Stimulated activated CD8-positive, alpha-beta memory T cell treated with anti-CD3 and anti-CD28 coated beads, Interleukin-7, amount 100 ng/mL, for 4 hours (primary cell): ENCODE results near the gene ZFP3.
"Not testable (repeated sequence)": the region's sequence is repeated elsewhere in the genome, so short reads cannot be mapped to it uniquely, and the experiment has no call there.

Experiments
- DNase-seq, 2 donors: peaks; one replicate each; pipeline ENCODE4 v3.0.0-alpha.2; 2020; ENCODE audit warnings: low read depth in 2 of 2

Gene ZFP3

DNA sequence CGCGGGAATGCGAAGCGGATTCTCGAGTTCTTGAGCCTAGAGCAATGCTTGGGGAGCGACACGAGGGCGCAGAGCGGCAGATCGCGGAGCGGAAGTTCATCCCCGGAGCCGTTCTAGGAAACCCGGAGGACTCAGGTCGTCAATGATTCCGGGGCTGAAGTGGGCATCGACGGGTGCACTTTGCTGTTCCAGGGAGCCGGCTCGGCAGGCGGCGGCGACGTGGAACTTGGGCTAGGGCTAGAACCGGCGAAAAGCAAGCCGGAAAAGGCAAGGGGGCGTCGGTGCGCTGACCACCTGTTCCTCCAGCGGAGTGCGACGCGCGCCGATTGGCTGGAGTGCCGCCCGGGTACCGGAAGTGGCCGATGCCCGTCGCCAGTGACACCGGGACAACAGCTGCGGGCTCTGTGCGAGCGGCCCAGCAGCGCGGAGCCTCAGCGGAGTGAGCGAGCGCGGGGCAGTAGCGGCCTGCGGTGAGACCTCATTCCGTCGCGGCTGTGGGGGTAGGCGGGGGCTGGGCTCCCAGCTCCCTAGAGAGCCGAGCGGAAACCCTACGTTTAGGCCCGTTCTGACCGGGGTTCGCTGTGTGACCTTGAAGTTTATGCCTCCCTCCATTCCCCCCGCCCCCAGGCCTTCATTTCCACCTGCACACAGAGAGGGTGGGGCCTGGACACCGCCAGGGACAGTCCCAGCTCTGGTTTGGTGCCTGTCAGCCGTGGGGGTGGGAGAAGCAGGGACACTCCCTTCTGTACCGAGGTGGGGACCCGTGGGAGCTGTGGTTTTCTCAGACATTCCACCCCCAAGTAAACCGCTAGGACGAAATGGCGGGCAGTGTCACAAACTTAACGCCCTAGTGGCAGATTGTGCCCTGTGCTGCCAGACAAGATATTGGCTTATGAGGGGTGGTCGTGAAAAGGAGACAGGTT is at the start of gene ZFP3:
ZFP3 (plus strand) TSS at position 362 of the 923 bp plus-strand sequence. CDS start 13,038 bp downstream, outside the sequence.
- DNase-seq = peak; percentile 73

DNA sequence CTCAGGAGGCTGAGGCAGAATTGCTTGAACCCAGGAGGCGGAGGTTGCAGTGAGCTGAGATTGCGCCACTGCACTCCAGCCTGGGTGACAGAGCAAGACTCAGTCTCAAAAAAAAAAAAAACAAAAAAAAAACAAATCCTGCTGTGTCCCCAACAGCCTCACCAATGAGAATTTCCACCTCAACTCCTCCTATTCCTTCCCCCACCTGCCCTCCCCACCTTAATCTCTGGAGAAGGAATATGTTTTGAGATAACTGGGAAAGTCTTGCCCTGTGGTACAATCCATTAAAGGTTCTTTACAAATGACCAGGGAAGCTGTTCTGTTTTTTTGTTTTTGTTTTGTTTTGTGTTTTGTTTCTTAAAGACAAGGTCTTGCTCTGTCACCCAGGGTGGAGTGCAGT is 48.1 kb upstream of the ZFP3 start:
- DNase-seq = not testable (repeated sequence)

DNA sequence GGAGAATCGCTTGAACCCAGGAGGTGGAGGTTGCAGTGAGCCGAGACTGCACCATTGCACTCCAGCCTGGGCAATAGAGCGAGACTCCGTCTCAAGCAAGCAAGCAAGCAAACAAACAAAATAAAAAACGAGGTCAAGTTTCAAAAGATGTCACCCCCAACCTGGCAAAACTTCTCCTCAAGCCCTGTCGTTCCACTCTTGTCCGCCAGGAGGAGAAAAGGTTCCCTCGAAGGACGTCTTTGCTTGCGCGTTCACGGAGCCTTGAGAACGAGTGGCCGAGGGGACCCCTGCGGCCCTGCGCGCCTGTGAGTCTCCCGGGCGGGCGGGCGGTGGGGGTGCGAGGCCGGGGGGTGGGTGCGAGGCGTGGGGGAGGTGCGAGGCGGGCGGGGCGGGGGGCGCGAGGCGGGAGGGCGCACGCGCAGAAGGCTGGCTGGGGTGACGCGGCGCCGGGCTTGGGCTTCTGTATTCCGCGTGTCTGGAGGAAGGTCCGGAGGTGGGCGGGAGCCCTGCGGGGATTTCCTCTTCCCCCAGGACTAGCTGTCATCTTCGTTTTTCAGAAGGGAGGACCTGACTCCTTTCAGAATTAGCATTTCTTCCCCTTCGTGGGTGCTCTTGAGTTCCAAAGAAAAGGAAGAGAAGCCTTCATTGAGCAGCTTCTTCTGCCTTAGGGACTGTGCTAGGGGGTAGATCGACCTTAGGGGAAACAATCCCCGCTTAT is 46.7 kb upstream of the ZFP3 start:
- DNase-seq = peak; percentile 73 to 82

DNA sequence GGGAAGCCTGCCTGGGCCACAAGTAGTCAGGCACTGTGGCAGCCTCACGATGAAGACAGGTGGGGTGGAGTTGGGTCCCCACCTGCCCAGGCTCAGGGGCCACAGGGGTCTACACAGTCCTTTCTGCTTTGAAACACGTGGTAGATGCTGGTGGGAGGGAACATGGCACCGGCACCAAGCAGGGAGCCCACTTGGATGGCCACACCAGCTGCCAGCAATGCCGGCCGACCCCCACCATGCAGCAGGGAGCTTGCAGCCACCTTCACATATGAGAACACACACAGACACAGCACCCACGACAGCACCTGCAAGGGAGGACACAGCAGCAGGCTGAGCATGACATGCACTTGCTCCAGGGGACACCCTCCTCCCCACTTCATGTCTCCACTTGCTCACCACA is 45.4 kb upstream of the ZFP3 start:
- DNase-seq = no peak

DNA sequence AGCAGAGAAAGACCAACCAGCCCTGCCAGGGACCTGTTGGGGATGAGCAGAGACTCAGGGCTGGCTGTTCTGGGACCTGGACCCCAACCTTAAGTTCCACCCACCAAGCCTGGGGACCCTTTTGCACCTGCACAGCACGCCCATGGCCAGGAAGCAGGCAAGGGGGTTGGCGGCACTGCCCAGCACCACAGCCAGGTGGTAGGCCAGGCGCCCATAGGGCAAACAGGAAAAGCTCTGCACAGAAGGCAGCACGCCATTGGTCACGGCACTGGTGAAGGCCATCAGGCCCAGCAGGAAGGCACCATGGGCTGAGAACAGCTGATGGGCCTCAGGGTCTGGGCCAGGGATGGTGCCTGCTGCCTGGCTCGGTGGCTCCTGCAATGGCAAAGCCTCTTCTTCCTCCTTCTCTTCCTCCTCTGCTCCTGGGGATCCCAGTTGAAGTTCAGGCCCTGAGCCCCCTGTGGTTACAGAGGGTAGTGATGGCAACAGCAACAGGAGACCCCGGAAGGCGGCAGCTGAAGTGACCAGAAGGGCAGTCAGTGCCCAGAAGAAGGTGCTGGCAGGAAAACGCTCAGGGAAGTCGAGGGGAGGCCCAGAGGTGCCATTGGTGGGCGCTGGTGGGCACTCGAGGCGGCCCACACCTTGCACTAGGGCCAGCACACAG is 44.8 kb upstream of the ZFP3 start:
- no peak for DNase-seq

DNA sequence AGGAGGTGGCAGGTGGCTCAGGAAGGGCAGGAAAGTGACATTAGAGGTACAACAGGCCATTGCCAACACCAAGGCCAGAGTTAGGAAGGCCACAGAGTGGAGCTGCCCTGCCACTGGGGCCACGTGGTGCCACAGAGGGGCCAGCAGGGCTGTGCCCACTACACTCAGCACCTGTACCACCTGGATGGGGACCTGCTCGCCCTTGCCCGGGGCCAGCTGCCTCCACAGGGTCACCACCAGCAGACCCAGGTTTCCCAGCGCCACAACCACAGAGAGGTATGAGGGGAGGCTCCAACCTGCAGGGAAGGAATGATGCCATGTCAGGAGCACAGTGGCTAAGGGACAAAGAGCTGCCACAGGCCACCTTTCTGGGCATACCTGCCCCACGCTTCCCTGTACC is 44.2 kb upstream of the ZFP3 start:
- DNase-seq = no peak

DNA sequence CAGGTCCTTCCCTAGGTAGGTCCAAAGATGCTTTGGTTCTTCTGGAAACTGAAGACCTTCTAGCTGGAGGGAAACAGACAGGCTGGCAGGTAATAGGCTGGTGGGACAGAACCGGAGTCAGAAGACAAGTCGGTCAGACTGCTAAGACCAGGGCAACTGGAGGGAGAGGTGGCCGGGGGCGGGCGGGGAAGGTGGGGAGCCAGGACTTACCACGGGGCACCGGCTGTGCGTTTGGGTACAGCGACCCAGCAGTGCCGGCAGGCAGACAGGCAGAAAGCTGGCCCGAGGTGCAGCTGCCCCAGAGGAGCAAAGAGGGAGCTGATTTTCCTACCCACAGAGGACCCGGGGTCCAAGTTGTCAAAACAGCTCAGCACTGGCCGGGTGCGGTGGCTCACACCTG is 43.6 kb upstream of the ZFP3 start:
- DNase-seq = no peak

DNA sequence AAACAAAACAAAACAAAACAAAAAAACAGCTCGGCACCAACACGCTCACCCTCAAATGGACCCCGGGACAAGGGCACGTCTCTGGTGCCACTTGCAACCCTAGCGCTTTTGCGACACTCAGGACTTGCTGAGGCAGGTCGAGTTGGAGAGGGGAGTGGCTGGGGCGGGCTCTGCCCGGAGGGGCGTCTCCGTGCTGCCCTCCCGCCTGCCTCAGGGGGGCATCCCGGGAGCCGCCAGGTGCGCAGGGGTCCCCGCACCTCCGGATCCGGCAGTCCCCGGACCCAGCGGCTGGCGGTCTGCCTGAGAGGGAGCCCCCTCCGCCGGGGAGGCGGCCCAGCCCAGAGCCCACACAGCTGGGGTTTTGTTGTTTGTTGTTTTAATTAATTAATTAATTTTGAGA is 43.0 kb upstream of the ZFP3 start, which contains the start of gene SLC52A1:
SLC52A1 (minus strand) TSS at position 112 of the 400 bp plus-strand sequence. CDS start 820 bp downstream, outside the sequence.
- no peak for DNase-seq

DNA sequence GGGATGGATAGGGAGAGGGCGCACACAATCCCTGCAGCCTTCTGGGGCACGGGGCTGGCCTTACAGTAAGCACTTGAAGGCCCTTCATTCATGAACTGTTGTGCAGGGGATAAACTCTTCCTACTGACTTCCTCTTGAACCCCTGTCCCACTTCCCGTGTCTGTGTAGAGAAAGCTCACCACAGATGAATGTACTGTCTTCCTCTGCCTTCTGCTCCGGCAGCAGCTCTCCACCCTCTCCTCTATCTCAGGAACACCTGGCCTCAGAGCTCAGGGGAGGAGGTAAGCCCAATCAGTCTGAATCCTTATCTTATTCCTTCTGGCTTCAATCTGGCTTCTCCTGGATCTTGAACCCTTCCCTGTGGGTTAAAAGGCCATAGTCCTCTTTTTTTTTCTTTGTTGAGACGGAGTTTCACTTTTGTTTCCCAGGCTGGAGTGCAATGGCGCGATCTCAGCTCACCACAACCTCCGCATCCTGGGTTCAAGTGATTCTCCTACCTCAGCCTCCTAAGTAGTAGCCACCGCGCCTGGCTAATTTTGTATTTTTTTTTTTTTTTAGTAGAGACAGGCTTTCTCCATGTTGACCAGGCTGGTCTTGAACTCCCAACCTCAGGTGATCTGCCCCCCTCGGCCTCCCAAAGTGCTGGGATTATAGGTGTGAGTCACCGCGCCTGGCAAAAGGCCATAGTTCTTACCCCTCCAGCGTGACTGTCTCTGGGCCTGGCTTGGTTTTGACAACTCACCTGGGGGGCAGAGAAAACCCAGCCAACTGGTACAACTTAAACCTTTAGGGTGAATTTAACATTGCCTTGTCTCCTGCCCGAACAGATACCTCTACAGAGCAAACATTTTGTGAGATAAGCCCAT is 35.9 kb upstream of the ZFP3 start:
- no peak for DNase-seq

DNA sequence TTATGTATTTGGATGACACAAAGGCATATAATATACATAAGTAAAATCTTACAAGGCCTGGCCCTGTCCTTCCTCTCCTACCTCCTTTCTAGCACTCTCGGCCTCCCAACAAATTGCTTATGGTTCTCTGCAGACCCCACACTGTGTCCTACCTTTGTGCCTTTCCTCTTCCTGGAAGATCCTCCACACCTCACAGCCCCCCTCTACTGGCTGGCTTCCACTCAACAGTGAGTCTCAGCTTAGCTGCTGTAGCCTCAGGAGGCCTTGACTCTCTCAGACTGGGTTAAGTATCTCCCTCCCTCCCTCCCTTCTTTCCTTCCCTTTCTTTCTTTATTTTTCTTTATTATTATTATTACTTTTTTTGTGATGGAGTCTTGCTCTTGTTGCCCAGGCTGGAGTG is 34.7 kb upstream of the ZFP3 start:
- DNase-seq = no peak

DNA sequence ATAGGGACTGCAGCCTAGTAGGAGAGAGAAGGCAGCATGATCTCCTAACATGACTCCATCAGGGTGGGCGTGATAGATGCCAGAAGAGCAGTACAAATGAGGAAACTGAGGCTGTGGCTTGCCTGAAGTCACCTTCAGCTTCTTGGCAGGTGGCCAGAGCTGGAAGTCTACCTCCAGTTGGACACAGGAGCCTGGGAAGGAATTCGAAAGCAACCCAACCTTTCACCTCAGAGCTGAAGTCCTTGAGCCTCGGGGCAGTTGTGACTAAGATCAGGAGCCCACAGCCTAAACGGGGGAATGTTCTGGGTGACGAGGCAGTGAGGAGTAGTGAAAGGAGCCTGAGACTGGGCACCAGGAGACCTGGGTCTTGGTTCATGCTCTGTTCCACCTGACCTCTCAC is 33.6 kb upstream of the ZFP3 start:
- no peak for DNase-seq

DNA sequence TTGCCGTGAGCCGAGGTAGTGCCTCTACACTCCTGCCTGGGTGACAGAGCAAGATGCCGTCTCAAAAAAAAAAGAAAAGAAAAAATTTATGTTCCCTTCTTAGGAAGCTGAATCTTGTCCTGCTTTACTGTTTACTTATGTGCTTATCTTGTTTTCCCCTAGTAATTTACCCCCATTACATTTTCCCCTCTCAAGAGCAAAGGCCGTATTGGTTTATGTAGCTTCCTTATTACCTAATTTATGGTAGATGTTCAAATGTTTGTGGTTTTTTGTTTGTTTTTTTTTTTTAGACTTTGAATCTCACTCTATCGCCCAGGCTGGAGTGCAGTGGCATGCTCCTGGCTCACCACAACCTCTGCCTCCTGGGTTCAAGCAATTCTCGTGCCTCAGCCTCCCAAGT is 32.8 kb upstream of the ZFP3 start:
- DNase-seq = no peak

DNA sequence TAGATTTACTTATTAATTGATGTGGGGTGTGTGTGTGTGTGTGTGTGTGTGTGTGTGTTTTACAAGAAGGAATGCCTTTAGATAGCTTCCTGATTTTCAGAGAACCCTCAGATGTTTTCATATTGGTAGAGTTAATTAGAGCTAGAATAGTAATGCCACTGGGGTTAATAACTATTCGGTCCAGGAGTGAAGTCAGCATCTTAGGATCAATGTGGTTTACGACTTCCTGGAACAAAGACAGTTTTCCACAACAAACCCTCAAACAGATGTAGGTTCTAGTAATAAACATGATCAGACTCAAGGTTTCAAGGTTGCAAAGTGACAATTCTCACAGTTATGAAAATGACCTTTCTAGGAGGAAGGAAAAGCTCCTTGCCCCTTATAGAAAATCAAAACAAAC is 30.8 kb upstream of the ZFP3 start:
- no peak for DNase-seq

DNA sequence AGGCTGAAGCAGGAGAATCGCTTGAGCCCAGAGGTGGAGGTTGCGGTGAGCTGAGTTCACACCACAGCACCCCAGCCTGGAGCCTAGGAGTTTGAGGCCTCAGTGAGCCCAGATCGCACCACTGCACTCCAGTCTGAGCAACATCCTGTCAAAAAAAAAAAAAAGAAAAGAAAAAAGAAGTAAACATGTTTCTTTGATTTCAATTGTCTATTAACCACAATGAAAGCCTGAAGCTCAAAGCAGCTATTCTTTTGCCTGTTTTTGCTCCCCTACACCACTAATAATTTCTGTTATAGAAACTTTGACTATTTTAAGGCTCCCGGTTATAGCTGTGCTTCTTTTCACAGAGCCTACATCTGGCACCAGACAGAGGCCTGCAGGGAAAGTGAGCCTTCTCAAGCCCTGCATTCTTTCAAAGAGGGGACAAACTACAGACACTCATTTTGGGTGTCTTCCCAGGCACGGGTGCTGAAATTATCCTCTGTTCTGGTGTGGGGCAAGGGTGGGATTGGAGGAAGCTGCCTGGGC is 28.9 kb upstream of the ZFP3 start:
- DNase-seq = peak; percentile 14 to 47

DNA sequence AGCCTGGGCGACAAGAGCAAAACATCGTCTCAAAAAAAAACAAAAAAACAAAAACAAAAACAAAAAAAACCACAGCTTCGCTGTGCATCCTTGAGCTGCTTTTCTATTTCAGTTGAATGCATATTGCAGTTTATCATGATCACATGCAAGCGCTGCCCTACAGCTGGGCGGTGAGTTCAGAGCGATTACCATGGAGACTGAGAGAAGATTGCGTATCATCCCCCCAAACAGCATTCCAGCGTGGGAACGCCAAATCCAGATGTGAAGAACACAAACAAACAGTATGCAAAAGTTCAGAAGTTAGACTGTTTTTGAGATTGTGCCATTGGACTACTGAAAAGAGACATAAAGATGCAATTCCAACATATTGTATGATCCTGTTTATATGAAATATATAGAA is 28.0 kb upstream of the ZFP3 start:
- no peak for DNase-seq

DNA sequence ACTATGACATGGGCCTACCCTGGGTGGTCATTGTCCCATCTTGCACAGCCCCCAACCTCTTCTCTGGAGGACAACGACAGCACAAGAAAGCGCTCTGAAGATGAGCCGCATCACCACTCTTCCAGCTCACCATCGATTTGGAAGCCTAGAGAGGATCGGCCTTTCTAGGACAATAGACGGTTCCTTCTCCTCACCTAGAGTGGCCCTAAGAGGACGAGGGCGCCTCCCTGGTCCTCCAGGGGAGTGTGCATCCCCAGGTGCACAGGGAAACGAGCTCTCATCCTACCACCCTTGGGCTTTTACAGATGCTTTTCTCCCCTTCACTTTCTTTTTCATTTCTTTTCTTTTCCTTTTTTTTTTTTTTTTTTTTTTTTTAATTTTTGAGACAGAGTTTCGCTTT is 22.7 kb upstream of the ZFP3 start:
- no peak for DNase-seq

DNA sequence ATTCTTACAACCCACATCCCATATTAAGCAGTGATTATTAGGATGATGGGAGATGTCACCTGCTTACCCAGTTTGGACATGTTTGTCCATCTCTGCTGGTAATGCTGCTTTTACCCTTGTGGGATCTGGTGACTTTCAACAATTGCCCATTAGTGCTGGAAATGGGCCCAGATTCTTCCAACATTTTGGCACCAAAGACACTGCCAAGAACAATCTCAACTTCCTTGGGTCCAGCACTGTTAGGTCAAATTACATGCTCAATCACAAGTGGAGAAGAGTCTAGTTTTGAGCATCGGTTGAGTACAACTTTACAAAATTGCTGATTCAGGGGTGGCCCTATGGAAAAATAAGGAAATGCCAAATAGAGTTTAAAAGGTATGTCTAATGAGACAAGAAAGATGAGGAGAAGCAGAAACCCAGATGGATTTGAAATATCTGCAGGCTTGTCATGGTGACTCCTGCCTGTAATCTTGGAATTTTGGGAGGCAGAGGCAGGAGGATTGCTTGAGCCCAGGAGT is 13.0 kb upstream of the ZFP3 start:
- no peak for DNase-seq

DNA sequence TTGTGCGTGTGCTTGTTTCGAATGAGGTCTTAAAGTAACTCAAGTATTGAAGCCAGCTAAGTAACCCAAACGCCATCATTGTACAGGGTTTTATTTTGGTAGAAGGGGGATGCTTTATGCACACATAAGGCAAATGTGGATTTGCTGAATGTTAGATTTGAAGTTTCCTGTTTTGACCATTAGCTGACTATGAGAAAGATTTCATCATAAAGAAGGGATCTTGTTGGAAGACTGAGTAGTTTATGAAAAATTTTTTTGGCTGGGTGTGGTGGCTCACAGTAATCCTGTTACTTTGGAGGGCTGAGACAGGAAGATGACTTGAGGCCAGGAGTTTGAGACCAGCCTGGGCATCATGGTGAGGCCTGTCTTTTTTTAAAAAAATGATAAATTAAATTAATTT is 10.0 kb upstream of the ZFP3 start:
- no peak for DNase-seq

DNA sequence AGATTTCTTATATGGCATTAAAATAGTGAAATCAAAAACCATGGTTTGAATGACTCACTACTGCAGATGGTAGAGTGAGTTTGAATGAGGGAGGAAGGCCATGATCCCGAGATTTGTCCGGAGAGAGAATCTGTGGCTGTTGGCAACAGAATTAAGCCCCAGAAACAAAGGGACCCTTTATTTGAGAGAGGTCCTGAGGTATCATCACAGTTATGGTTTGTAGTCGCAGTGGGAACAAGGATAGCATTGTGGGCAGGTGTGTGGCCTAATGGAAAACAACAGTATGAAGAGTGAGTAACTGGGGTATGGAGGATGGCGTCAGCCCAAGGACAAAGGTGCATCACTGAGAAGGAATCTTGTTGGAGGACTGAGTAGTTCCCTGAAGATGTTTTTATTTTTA is 8.5 kb upstream of the ZFP3 start:
- DNase-seq = no peak

DNA sequence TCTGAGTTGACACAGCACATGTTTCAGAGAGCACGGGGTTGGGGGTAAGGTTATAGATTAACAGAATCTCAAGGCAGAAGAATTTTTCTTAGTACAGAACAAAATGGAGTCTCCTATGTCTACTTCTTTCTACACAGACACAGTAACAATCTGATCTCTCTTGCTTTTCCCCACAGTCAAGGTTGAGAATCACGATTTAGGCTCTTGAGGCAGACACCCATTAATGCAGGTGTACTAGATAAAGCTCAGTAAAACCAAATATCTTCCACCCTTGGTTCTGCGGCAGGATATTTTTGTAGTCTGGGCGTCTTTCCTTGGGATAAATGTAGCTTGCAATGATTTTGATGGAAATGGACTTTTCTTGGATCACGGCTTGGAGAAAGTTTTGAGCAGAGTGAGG is 2.8 kb upstream of the ZFP3 start:
- DNase-seq = not testable (repeated sequence)

DNA sequence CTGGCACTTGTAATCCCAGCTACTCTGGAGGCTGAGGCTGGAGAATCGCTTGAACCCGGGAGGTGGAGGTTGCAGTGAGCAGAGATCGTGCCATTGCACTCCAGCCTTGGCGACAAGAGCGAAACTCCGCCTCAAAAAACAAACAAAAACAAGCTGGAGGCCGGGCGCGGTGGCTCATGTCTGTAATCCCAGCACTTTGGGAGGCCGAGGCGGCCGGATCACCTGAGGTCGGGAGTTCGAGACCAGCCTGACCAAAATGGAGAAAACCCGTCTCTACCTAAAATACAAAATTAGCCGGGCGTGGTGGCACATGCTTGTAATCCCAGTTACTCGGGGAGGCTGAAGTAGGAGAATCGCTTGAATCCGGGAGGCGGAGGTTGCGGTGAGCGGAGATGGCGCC is 992 bp upstream of the ZFP3 start:
- DNase-seq = not testable (repeated sequence)
